GM21447 (cell line): Measurements from ENCODE around the gene CYP27B1.

Source experiments
- ATAC-seq: cut with Tn5 transposase; IDR thresholded peaks from one replicate; pipeline ENCODE4 v1.9.1; 2021; ENCODE audit not compliant: unreplicated experiment

The CYP27B1 gene, protein sequence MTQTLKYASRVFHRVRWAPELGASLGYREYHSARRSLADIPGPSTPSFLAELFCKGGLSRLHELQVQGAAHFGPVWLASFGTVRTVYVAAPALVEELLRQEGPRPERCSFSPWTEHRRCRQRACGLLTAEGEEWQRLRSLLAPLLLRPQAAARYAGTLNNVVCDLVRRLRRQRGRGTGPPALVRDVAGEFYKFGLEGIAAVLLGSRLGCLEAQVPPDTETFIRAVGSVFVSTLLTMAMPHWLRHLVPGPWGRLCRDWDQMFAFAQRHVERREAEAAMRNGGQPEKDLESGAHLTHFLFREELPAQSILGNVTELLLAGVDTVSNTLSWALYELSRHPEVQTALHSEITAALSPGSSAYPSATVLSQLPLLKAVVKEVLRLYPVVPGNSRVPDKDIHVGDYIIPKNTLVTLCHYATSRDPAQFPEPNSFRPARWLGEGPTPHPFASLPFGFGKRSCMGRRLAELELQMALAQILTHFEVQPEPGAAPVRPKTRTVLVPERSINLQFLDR

DNA sequence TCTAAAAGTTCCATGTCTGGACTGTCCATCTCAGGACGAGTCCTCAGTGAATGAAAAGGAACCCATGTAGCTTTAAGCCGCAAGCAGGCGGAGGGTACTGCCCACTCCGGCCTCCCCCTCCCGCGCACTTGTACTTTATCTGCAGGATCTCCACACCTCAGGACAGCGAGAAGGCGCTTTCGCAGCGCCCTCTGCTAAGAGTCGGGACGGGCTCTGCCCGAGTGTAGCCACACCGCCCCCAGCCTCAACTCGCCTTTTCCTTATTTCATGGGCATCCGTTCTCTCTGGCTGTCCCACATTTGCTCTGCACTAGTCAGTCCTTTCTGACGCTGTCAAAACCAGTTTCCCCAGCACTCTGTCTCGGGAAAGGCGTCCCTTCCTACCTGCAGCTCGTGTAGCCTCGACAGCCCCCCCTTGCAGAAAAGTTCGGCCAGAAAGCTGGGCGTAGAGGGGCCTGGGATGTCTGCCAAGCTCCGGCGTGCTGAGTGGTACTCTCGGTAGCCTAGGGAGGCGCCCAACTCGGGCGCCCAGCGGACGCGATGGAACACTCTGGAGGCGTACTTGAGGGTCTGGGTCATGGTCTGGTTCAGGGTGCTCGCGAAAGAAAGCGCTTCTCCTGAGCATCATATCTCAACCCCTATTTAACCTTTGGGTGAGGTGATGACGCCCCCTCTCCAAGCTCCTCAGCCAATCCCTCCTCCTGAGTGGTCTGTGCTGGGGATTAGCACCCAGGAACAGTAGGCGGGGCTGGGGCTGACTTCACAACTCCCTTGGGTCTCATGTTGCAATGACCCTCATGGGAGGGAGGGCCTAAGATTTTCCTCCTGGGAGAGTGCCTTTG lies at the start of gene CYP27B1:
CYP27B1 (minus strand) TSS at position 615 of the 841 bp plus-strand sequence; CDS start at position 578, 37 bp downstream.
- no peak for ATAC-seq

- no peak for ATAC-seq
These were observed 49.4 kb upstream of the CYP27B1 start for GRCh38 chr12:57816001-57816854.

GRCh38 chr12:57815177-57816000 lies 48.5 kb upstream of the CYP27B1 start:
- no peak for ATAC-seq

GRCh38 chr12:57813971-57814772 lies 47.3 kb upstream of the CYP27B1 start:
- no peak for ATAC-seq

DNA sequence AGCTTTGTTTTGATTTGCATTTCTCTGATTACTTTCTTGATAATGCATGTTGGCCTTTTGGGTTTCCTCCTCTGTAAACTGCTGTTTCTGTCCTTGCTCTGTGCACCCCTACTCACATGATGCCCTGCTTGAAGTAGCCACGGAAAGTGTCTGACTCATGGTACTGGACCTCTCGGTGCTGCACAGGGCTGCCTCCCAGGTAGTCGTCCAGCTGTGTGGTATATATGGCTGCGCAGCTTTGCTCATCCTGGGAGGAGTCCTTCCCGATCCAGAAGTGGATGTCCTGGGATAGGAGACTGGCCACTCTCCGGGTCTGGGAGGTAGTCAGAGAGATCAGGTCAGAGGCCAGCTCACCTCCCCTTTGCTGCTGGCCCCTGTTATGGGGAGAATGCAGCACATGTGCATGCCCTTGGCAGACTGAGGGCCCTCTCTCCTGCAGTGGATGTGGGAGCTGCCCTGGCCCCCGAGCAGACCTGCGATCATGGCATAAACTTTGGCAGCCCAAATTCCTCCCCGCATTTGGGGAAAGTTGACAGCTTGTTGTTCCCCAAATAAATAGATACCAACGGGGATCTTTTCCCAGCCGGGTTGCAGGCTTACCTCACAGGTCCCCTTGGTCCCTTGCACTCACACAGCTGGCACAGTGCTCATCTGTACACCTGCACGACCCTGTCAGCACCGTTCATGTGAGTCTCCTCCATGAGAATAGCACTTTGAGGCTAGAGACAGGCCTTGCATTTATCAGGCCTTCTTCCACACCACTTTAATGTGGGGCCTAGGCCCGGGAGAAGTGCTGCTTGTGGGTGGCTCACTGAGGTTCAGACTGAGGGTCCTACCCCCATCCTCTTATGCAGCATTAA lies 46.5 kb upstream of the CYP27B1 start:
- no peak for ATAC-seq

DNA sequence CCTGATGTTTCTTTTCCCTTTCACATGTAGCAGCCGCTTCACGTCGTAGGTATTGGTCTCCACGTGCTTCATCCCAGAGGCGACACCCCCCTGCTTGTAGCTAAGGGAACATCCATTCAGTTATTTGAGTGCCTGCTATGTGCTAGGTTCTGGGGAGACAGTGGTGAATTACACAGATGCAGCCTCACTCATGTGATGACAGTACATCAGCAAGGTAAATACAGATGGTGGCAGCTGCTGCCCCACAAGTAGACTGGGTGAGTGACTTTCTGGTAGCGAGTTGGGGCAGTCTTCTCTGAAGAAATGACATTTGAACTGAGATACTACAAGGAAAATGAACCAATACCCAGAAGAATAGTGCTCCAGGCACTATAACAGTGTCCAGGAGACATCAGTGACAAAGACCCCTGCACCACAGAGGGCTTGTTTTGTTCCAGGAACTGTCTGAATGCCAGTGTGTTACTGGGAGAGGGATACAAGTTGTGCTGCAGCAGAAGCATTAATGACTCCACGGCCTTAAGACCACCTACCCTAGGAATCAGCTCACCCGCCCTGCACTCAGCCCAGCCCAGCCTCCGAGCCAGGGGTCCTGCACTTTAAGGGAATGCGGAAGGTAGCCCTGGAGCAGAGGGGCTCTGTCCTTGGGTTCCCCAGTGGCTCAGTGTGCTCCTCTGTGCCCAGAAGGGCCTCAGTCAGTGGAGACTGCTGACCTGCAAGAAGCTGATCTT lies 44.3 kb upstream of the CYP27B1 start:
- ATAC-seq: no peak

- no peak for ATAC-seq
These were observed 43.6 kb upstream of the CYP27B1 start for GRCh38 chr12:57810450-57810849.

DNA sequence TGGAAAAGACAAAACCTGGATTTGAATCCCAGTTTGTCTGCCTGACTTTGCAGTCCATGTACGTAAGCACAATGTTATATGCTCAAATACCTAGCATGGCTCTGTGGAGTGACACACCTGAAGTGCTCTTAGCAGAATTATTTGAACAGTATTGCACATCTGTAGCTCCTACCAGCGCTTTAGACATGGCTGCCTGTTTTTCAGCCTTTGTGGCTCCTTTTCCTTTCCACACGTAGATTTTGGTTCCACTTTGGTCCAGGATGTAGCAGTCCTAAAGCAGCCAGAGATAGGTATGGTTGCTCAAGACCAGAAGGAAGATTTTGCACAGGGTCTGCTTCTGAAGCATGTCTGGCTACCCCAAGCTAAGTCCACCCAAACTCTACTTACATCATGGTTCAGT lies 42.5 kb upstream of the CYP27B1 start:
- ATAC-seq: no peak

GRCh38 chr12:57808351-57808750 lies 41.5 kb upstream of the CYP27B1 start:
- ATAC-seq: no peak

DNA sequence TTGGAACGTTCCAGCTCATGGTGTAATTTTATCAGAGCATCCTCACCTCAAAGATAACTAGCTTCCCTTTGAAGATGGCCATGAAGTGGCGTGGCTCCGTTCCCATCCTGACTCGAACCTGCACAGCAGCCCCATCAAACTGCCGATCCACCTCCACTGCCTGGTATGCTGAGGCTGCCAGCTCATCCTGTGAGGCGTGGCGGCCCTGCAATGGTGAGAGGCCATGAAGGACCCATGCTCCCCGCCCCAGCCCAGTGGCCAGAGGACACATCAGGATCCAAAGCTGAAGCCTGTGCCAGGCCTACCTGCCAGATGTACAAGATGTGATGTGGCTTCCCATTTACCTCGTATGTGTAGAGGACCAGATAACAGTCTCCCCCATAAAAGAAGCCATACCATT lies 40.4 kb upstream of the CYP27B1 start:
- no peak for ATAC-seq

GRCh38 chr12:57806677-57807076 lies 39.8 kb upstream of the CYP27B1 start:
- ATAC-seq: no peak

DNA sequence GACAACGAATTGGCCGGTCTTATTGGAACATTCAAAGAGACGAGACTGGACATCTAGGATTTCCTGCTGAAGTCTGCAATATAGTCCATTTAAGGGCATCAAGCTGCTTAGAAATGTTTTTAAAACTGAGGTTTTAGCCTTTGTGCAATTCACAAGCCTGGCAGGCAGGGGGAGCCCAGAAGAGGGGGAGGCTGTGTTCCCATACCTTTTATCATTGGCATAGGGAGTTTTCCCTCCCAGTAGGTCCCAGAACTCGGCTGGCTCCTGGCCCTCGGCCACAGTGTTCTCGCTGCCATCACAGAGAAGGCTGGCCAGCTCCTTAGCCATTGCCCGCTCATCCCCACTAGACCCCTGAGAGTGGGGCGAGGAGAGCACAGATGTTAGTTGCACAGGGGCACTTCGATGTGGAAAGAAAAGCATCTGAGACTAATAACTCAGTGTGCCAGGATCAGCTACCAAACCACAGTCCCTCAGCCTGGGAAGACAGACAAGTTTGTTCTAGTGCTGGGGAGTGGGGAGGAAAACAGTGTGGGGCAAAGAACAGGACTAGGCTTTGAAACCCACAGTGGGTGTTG lies 36.5 kb upstream of the CYP27B1 start:
- ATAC-seq: no peak

GRCh38 chr12:57802607-57803006 lies 35.7 kb upstream of the CYP27B1 start:
- no peak for ATAC-seq

DNA sequence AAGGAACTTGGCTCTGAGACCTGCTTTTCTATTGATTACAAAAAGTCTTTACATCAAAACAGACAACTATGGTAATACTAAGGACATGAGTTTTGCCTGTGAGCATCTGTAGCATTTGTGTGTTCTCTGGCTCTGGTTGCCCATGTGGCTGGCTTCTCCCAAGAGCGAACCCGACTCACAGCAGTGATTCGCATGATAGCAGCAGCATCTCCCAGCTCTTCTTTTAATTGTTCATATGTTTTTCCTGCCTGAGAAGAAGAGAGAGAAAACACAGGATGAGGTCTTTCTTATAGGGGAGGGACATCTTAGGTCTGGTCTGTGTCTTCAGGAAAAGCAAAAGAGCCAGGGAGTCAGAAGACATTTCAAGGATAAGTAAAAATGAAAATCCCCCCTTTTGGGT lies 34.1 kb upstream of the CYP27B1 start:
- no peak for ATAC-seq

- no peak for ATAC-seq
These were observed 31.1 kb upstream of the CYP27B1 start for GRCh38 chr12:57797933-57798332.

- no peak for ATAC-seq
These were observed 30.1 kb upstream of the CYP27B1 start for GRCh38 chr12:57796996-57797395.

- no peak for ATAC-seq
These were observed 28.5 kb upstream of the CYP27B1 start for GRCh38 chr12:57795354-57795753.
